Measurements from ENCODE around the gene FKBP15. TPM values are rescaled to one million over a fixed set of nuclear protein-coding genes. Genes with fewer than 3 reads are reported as not detected.

The FKBP15 gene
- total and polyA plus RNA-seq, 2 experiments from 2014 or later = 7.9 to 14.9 TPM

GRCh38 chr9:113137196-113138168, 83.6 kb downstream of the FKBP15 start:
- no peaks in the 10 kb centered on the region for H3K36me3 Mint-ChIP-seq (ENCODE audit: low read depth)
- Histone ChIP-seq H3K27ac (ENCODE audit: low read depth) (no peak overlapping the region), H3K27me3 (ENCODE audit: insufficient read depth) (no peaks in the 10 kb centered on the region), H3F3A (replicated peaks; ENCODE audit: low read depth) (no peaks in the 10 kb centered on the region), H3K4me3 (no peak overlapping the region), H3K4me2 (no peak overlapping the region), H3K36me3 (ENCODE audit: insufficient read depth) (no peaks in the 10 kb centered on the region), H3K4me1 (ENCODE audit: insufficient read depth) (no peaks in the 10 kb centered on the region), H3K9me2 (ENCODE audit: insufficient read depth) (no peaks in the 10 kb centered on the region), H2AFZ (no peak overlapping the region), H3K79me2 (replicated peaks; ENCODE audit: insufficient read depth) (no peaks in the 10 kb centered on the region), H4K20me1 (replicated peaks; ENCODE audit: insufficient read depth) (no peaks in the 10 kb centered on the region)
- TF ChIP-seq EZH2 (IDR thresholded peaks at IDR 0.05; ENCODE audit: low read depth, unreplicated experiment) = no peak
- TF ChIP-seq CREB1 (CRISPR knock-in tag; IDR thresholded peaks at IDR 0.05; ENCODE audit: low read depth) = no peak
- TF ChIP-seq REST (IDR thresholded peaks at IDR 0.05; ENCODE audit: unreplicated experiment) = no peak
- no peak for TF ChIP-seq ZNF114 (CRISPR knock-in tag; IDR thresholded peaks at IDR 0.05)
- no peak for TF ChIP-seq ZNF462 (CRISPR knock-in tag; IDR thresholded peaks at IDR 0.05)
- no peak for TF ChIP-seq NANOG (IDR thresholded peaks at IDR 0.05; ENCODE audit: borderline replicate concordance)
- TF ChIP-seq POLR2AphosphoS5 (IDR thresholded peaks at IDR 0.05; ENCODE audit: low read depth) = no peak
- TF ChIP-seq STAT1 (IDR thresholded peaks at IDR 0.05; ENCODE audit: unreplicated experiment) = no peak
- TF ChIP-seq ETS1 (IDR thresholded peaks at IDR 0.05) = no peak
- TF ChIP-seq EZH2phosphoT487 (IDR thresholded peaks at IDR 0.05; ENCODE audit: unreplicated experiment) = no peak
- no peak for TF ChIP-seq CTCF (conservative IDR thresholded peaks at IDR 0.05; ENCODE audit: low read depth in 2 of 2)
- TF ChIP-seq ZNF331 (CRISPR knock-in tag; IDR thresholded peaks at IDR 0.05; ENCODE audit: low read depth) = no peak
- no peak for ATAC-seq
- H3K27me3 Mint-ChIP-seq (ENCODE audit: insufficient read depth, low read depth, poor library complexity) = no peaks in the 10 kb centered on the region
- H3K4me3 Mint-ChIP-seq = no peak overlapping the region
- H3K4me1 Mint-ChIP-seq = peaks cover 5% of the 10 kb centered on the region
- no peak overlapping the region for H3K27ac Mint-ChIP-seq
- DNase-seq (ENCODE audit: low spot score) = no peak
- H3K9me3 Mint-ChIP-seq = peaks cover 14% of the 10 kb centered on the region; the same call in 2 of the 3 replicates

Measured in GM23338 (cell line).